GOT3 (cell line): ENCODE data around the gene ZBTB5.

Experiments
- DNase-seq: peaks from one replicate; lab custom pipeline; 2025; ENCODE audit warnings: mixed read lengths; lab: John Stamatoyannopoulos, UW

The ZBTB5 gene

GRCh38 chr9:37424204-37424685, 41.0 kb downstream of the ZBTB5 start:
- DNase-seq = no peak

- no peak for DNase-seq
These were observed 41.7 kb downstream of the ZBTB5 start for GRCh38 chr9:37423508-37423907.

GRCh38 chr9:37422289-37423104, 42.8 kb downstream of the ZBTB5 start, which contains the start of gene GRHPR:
Gene GRHPR, plus strand, starts transcription at chr9:37422696. Its CDS starts 55 bp downstream, at chr9:37422751.
- peak; percentile 21 for DNase-seq

DNA sequence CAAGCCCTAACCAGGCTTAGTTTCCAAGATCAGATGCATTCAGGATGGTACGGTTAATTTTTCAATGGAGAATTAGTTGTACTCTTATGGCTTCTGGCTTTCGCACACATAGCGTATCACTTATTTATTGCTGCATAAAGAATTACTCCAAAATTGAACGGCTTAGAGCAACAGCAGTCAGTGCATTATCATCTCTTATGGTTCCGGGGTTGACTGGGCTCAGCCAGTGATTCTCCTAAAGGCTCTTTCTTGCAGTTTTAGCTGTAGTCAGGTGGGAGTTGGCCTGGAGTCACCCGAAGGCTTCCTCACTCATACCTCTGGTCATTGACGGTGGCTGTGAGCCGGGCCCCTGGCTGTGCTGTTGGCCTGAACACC, 43.3 kb downstream of the ZBTB5 start:
- no peak for DNase-seq

- no peak for DNase-seq
These were observed 44.7 kb downstream of the ZBTB5 start for GRCh38 chr9:37420271-37421215.

GRCh38 chr9:37419204-37419603, 46.0 kb downstream of the ZBTB5 start:
- no peak for DNase-seq

DNA sequence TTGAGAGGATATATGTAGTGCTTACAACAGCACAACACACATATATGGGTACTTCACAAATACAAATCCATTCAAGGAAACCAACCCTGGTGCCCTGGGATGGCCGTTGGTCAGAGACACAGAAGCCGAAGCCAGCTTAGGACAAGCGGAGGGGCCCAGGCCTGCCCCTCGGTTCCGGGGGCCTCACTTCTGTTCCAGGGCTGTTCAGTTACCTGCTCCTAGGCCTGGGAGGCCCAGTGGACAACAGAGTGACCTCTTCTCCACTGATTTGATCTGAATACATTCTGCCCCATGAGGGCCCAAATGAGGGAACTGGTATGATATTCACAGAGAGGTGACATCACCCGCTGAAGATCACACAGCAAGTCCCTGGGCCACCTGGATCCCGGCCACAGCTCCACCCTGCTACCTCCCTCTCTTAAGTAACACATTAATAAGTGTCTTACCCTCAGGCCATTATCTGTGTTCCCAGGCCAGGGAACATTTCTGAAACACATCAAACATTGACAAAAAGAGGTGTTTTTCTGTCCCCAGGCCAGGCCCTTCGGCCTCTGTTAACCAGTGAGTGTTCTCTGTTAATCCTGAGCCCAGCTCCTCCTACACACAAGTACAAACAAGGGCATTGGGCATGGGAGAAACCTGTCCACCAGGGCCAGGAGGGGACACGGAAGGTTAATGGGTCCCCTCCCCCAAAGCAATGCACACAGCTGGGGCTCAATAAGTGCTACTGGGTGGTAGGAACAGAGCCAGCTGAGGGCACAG, 47.2 kb downstream of the ZBTB5 start:
- no peak for DNase-seq

- no peak for DNase-seq
These were observed 47.9 kb downstream of the ZBTB5 start for GRCh38 chr9:37417252-37417803.

DNA sequence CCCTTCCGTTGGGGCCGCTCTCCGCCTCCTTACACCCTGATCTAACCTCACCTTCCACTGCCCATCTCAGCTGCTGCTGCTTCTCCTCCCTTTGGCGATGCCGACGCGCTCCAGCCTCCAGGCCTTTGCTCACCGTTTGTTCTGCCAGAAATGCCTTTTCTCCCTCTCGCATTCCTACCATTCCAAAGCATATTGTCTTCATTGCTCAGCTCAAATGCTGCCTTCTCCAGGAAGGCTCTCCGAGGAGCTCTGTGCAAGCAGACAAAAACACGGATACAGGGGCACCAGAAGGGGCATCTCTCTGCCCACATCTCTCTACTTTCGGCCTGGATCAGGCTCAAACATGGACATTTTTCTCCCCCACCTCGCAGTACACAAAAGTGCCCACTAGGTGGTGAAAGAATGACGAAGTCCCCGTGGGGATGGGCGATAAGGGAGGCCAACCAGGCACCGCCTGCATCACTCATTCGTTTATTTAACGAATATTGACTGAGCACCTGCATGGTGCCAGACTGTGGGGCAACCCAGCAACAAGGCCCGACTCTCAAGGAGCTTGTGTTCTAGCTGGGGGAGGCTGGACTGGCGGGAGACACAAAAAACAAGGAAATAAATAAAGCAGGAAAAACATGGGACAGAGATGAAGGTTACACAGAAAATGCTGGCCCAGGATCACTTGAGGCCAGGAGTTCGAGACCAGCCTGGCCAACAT, 50.1 kb downstream of the ZBTB5 start:
- DNase-seq = peak; percentile 12

- DNase-seq = no peak
These were observed 50.7 kb downstream of the ZBTB5 start for GRCh38 chr9:37414503-37414943.

DNA sequence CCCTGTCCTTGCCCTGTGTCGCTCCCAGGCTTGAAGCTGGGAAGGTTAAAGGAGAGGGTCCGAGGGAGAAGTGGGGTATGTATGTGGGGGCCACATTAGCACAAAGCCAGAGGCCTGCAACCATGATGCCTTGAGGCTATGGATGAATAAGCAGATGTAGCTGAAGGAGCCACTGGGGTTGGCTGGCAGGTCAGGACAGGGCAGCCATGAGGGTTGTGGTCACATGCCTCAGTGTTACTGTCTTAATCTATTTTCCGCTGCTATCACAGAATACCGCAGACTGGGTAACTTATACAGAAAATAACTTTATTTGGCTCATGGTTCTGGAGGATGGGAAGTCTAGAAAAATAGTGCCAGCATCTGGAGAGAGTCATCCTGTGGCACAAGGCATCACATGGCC, 51.9 kb downstream of the ZBTB5 start:
- no peak for DNase-seq

- no peak for DNase-seq
These were observed 52.7 kb downstream of the ZBTB5 start for GRCh38 chr9:37412431-37413151.

GRCh38 chr9:37410969-37411785, 54.1 kb downstream of the ZBTB5 start:
- DNase-seq = no peak

DNA sequence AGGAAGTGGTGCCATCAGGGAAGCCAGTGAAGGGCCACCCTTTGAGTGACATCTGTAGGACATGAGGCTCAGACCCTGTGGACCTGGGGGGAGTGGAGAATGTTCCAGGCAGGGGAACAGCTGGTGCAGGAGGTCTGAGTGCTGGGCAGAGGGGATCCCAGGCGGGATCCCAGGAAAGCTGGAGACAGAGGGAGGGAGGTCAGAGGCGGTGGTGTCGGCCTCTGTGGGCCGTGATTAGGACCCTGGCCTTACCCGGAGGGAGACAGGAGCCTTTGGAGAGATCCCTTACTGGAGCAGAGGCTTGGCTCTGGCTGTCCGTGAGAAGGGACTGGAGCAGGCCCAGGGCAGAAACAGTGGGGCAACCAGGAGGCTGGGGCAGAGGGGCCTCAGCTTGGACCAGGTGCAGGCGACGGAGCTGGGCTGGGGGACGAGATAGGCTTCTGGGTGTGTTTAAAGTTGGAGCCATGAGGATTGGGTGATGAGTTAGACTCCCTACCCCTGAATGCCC, 54.8 kb downstream of the ZBTB5 start:
- DNase-seq = no peak

GRCh38 chr9:37408933-37409710, 56.1 kb downstream of the ZBTB5 start:
- DNase-seq = no peak

DNA sequence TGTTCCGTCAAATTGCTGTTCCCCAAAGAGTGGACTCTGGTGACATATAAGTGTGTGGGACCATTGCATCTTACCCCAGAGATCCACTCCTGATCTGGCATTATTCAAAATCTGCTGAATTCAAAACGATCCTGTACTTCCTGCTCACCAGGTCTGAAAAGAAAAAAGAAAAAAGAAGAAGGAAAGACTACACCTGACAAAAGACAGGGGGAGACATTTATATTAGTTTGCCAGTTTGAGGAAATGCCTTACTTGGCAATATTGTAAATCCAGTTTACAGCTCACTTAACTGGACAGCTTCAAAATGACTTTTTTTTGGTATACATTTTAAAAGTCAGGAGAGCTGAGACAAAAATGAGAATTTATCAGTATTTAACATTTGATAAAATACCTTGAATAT, 57.8 kb downstream of the ZBTB5 start:
- no peak for DNase-seq

DNA sequence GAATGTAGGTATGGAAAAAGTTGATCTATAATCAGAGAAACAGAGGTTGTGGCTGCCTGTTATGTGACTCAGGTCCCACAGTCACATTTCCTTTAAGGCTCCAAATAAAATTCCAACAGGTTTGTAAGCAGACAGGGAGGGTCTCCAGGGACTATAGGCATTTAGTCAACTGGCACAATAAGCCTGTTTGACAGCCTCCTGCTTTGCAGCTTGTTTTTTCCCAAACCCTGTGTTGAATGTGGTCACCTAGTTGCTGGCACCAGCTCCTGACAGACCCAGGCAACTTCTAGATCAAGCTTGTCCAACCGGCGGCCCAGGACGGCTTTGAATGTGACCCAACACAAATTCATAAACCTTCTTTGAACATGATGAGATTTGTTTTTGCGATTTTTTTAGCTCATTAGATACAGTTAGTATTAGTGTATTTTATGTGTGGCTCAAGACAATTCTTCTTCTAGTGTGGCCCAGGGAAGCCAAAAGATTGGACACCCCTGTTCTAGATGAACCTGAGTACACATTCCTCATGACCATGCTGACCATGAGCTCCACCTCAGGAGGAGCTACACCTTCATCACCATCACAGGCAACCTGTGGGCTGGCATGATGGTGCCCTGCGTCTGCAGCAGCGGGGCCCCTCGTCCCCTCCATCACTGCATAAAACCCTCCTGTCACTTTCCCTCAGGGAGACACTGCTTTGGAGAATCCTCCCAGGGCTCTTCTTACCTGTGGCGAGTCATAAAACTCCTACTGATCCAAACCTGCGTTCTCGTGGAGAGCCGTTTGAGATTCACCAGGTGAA, 58.4 kb downstream of the ZBTB5 start:
- DNase-seq = no peak
